Left lobe of liver (tissue), 2 donors: ENCODE data around the gene CEBPB. TPM values are rescaled to one million over a fixed set of nuclear protein-coding genes. Genes with fewer than 3 reads are reported as not detected.
A peak's percentile ranks its signal among the peaks of the same experiment; 100 is the strongest.
"Not testable (repeated sequence)": the region's sequence is repeated elsewhere in the genome, so short reads cannot be mapped to it uniquely, and the experiment has no call there.

Source experiments
- ATAC-seq: fragments of 200-7000 bp; cut with Tn5 transposase; one replicate; pipeline ENCODE4 v1.9.1; 2020; ENCODE audit warnings: mild to moderate bottlenecking, moderate library complexity
- DNase-seq: peaks from one replicate; pipeline ENCODE4 v3.0.0-alpha.2; 2020; ENCODE audit warnings: low spot score
- total RNA-seq: library from RNA; stranded (reverse); gene quantifications from one replicate; pipeline ENCODE4 v1.2.1, GENCODE V29; 2021
- donor health status: DM: no; HTN: no; CAD: no; lungs with moderate emphysema.
- donor health status: DM: no; HTN: yes; CAD: no.

CEBPB gene
- total RNA-seq, 1 donor from 2014 or later: 215 TPM

DNA sequence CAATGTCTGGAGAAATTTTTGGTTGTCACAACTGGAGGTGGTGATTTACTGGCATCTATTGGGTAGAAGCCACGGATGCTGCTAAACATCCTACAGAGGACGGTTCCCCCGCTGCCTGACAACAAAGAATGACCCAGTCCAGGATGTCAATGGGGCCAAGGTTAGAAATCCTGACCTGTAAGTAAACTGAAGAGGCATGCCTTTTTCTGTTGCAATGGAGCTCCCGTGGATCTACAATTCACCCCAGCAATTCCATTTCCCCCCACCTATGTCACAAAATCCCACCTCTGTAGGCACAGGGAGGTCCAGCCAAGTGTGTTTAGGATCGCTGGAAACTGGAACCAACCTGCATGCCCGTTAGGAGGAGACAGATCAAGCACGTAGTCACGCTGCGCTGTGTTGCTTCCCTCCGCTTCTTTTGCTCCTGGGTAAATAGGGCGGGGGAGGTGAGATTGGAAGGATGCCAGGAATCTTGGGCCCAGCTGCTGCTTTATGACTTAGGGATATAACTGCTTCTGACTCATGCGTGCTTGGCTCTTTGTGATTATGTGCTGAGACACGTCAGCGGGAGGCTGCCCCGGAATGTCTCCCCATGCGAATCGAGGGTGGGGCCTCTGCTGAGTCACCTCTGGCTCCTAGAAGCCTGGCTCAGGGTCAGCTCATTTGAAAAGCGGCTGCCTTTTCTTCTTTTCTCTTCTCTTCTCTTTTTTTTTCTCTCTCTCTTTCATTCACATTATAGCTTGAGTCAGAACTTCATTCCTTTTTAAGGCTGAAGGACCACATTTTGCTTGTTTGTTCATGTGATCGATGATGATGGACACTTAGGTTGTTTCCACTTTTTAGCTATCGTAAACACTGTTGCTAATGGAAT lies 24.7 kb upstream of the CEBPB start:
- DNase-seq (peak; percentile 91), ATAC-seq (peak; percentile 90)

DNA sequence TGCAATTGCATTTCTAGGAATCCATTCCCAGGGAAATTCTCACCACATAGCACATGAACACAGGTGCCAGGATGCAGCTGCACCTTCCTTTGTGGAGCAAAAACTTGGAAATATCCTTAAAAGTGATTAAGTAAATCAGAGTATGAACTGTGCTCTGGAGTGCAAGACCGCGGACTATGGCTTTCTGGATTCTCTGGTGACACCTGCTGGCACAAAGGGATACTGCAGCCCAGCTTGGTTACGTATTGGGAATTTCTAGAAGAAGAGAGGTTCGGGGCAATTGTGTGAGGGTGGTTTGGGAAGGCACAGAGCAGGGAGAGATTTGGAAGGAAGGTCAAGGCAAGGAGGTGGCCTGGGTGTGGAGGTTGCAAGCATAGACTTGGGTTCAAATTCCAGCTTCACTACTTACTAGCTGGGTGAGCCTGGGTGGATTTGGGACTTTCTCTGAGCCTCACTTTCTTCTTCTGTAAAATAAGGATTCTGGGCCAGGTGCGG lies 21.3 kb upstream of the CEBPB start:
- peak; percentile 82 for DNase-seq

DNA sequence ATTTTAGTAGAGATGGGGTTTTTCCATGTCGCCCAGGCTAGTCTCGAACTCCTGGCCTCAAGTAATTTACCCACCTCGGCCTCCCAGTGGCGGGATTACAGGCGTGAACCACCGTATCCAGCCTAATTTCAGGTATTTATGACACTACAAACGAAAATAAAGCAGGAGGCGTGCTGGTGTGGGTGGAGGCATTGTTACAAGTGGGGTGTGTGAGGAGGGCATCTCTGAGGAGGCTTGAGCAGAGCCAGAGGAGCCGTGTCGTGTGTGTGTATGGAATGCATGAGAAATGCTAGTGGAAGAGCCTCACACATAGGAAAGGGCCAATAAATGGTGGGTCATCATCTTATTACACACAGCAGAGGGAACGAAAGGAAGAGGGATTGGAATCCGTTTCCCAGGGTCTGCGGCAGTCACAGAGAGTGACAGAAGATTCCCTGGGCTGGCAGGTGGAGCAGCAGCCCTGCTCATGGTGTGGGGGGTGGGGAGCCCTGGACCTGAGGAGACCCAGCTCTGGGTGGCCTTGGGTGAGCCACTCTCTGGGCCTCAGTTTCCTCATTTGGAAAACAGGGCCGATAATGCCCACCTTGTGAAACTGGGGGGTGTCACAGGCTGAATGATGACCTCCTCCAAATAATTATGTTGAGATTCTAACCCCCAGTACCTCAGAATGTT lies 19.9 kb upstream of the CEBPB start:
- no peak for ATAC-seq
- no peak for DNase-seq

More for the DNA sequence above, 21.3 kb upstream of the CEBPB start:
- peak; percentile 59 for ATAC-seq

DNA sequence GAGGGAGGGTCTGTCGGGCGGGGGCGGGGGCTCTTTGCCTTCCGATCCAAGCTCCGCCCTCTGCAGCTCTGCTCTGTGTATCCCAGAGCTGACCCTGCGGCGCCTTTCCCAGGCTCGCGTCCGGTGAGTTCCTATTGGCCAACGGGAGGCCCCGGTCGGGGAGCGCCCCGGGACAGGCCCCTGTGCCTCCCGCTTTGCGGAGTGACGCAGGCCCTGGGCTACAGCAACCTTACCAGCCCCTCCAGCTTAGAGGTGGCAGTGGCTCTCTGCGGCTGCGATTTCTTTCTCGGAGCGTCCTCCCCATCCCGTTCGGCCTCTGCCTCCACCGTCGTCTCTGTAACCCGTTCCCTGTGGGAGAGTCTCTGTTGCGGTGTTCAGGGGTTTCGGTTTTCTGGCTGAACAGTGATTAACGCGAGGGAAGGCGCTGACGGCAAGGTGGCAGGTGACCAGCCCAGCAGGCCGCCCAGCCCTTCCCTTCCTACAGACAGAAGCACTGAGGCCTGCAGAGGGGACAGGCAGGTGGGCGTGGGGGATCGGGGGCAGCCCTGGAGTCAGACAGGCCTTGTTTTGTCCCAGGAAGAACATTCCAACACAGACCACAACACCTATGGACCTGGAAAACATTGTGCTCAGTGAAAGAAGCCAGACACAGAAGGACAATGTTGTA lies 18.1 kb upstream of the CEBPB start:
- ATAC-seq (peak; percentile 94), DNase-seq (peak; percentile 94)

DNA sequence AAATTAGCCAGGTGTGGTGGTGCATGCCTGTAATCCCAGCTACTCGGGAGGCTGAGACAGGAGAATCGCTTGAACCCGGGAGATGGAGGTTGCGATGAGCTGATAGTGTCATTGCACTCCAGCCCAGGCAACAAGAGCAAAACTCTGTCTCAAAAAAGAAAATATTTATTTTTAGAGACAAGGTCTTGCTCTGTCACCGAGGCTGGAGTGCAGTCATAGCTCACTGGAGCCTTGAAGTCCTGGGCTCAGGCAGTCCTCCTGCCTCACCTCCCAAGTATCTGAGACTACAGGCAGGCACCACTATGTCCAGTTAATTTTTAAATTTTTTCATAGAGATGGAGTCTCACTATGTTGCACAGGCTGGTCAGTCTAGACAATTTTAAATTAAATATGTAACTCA lies 16.2 kb upstream of the CEBPB start:
- ATAC-seq (no peak), DNase-seq (no peak)

DNA sequence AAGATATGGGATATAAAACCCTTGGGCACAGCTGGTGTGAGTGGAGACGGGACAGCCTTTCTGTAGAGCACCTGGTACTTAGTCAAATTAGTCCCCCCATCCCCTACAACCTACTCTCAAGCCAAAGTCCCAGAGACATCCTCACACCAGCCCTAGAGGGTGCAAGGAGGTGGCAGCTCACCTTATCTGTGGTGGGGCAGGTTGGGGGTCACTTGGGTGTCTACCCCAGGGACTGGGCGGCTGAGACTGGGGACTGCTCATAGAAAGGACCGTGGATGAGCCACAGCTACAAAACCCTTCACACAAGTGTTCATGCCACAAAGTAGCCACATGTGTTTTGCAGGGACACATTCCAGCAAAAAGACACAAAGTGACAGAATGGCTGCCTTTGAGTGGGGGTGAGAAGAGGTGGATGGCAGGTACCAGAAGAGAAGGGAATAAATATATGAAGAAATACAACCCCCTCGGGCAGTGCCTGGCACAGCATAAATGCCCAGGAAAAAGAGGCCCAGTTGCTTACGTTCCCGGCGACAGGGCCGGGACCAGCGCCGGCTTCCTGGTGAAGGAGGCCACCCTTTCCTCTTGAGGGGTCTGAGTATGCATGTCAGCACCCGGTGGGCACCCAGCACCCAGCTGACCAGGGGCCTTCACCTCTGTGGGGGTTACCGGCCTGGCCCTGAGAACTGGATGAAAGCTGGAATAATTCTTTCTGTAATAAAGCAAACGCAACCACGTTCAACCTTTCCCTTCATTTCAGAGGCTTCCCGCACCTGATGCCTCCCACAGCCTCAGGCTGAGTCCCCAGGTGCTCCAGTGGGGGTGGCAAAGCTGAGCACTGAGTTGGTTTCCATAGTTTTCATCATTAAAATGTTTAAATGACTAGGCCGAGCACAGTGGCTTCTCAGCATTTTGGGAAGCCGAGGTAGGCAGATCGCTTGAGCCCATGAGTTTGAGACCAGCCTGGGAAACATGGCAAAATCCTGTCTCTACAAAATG lies 14.4 kb upstream of the CEBPB start:
- DNase-seq (no peak), ATAC-seq (no peak)

DNA sequence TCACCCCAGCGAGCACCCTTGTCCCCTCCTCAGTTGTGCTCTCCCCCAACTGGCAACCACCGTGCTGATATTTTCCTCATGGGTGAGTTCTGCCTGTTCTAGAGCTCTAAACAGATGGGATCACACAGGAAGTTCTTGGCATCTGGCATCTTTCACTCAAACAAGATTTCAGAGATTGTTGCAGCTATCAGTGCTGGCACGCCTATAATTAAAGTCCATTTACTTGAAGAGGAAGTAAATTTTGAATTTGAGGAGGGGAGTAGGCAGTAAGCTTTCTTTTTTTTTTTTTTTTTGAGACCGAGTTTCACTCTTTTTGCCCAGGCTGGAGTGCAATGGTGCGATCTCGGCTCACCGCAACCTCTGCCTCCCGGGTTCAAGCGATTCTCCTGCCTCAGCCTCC lies 12.0 kb upstream of the CEBPB start:
- not testable (repeated sequence) for ATAC-seq, DNase-seq

DNA sequence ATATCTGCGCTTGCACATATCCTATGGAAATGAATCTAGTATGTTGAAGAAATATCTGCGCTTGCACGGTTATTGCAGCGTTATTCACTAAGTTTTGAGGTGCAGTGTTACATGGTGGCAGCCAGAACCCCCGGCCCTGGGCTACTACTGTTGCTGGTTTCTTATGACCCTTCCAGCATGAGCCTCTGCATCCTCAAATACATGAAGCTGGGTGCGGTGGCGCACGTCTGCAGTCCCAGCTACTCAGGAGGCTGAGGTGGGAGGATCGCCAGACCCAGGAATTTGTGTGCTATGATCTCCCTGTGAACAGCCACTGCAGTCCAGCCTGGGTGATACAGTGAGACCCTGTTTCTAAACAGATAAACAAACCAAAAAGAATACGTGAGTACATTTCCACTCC lies 9.3 kb upstream of the CEBPB start:
- ATAC-seq (no peak), DNase-seq (no peak)

DNA sequence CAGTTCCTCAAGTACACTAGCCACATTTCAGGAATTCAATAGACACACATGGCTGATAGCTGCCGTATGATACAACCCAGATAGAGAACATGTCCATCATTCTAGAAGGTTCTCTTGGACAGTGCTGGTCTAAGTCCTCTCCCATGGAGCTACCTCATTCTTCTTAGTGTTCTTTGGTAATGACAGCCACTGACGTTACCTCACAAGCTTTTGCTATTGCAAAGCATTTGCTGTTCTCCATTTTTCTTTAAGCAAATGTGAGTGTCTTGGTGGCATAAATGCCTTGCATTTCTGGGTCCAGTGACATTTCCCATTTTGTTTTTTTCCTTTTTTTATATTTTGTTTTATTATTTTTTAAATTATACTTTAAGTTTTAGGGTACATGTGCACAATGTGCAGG lies 8.3 kb upstream of the CEBPB start:
- no peak for ATAC-seq

DNA sequence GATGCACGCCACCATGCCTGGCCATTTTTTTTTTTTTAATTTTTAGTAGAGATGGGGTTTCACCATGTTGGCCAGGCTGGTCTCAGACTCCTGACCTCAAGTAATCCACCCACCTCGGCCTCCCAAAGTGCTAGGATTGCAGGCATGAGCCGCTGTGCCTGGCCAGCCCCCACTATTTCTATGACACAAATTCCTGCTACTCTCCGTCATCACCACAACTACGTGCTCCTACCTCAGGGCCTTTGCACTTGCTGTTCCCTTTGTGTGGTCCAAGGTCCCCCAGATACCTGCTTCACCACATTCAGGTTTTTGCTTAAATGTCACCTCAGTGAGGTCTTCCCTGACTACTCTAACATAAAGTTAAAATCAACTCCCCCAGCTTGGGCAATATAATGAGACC lies 5.2 kb upstream of the CEBPB start:
- no peak for ATAC-seq

More for the DNA sequence above, 8.3 kb upstream of the CEBPB start:
- DNase-seq: no peak

DNA sequence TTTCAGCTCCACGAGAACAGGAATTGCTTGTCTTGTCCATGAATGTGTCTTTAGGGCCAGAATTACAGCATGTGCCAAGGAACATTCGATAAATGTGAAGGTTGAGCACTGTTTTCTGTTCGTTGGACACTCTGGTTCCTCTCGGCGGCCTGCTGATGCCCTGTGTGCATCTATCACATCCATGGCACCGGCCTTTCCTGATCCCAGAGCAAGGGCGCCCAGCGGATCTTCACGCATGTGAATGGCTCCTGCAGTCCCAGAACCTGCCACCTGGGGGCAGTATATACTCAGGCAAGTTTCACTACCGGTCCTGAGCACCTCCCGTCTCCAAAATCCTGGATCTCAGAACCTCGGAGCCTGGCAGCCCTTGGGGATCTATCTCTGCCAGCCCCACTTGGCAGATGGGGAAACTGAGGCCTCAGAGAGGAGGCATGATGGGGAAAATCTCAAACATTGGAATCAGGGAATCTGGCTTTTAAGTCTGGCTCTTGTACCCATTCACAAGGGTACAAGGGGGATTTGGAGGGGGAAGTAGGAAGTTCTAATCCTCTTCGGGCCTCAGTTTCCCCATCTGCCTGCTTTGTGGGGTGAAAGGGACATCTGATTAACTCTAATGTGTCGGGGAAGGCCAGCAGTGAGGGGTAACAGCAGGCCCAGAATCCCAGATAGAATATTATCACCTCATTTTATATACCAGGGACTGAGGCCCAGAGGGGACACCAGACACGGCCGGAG lies 4.3 kb upstream of the CEBPB start:
- DNase-seq: peak; percentile 95
- ATAC-seq: peak; percentile 27

More for the DNA sequence above, 5.2 kb upstream of the CEBPB start:
- no peak for DNase-seq

DNA sequence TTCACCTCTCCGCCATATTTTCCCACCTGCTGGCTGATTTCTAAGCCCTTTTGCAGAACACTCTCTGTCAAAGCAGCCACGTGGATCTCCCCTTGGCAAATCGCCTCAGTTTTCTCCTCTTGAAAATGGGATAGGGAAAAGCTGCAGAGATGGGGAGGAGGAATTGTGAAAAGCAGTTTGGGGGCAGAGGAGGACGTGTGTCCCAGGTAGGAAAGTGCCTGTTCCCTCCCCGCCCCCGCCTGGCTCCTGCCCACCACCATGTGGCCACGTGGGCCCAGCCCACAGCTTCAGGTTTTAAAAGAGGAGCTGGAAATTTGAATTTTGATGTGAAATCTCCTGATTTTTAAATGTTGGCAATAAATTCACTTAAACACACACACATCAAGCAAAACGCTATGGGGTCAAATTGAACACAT lies 3.6 kb upstream of the CEBPB start:
- ATAC-seq (no peak), DNase-seq (peak; percentile 69)

DNA sequence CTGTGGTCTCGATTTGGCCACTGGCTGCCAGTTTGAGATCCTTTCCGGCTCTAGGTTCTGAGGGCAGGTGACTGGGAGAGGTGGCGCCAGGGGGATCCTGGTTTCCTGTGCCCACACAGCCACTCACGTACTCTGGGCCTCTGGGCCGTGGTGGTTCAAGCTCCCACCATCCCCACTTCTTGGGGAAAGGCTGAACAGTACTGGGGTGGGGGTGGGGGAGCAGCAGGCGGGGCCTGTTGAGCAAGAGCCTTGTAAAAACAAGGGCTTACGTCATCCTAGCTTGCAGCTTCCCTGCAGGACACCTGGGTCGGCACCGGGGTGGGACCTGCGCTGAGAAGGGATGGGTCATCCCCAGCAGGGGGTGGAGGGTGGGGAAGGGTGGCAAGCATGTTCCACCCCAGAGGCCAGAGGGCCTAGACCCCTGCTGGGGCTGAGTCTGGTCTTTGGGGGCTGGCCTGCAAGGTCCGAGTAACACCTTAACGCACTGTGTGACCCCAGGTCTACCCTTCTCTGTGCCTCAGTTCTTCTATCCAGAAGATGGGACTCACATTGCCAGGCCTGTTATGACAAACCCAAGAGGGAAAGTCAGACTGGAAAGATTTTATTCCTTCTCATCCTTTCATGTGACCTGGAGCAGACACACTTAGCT lies 3.1 kb upstream of the CEBPB start:
- DNase-seq: peak; percentile 86
- peak; percentile 10 for ATAC-seq

DNA sequence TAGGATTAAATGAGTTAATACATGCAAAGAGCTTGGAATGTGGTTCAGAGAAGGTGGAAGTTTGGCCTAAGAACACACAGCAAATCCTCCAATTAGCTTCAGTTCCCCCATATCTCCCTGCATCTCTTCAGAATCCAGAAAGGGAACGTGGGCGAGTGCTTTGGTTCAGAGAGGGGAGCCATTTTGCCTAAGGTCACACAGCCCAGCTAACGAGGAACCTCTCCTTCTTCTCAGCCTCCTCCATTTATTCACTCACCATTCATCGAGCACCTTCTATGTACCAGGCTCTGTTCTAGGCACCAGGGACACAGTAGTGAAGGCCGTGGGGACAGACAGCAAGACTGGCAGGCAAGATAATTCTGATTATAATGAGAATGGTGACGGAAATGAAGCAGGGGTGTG lies 2.3 kb upstream of the CEBPB start:
- no peak for ATAC-seq
- DNase-seq: peak; percentile 46

DNA sequence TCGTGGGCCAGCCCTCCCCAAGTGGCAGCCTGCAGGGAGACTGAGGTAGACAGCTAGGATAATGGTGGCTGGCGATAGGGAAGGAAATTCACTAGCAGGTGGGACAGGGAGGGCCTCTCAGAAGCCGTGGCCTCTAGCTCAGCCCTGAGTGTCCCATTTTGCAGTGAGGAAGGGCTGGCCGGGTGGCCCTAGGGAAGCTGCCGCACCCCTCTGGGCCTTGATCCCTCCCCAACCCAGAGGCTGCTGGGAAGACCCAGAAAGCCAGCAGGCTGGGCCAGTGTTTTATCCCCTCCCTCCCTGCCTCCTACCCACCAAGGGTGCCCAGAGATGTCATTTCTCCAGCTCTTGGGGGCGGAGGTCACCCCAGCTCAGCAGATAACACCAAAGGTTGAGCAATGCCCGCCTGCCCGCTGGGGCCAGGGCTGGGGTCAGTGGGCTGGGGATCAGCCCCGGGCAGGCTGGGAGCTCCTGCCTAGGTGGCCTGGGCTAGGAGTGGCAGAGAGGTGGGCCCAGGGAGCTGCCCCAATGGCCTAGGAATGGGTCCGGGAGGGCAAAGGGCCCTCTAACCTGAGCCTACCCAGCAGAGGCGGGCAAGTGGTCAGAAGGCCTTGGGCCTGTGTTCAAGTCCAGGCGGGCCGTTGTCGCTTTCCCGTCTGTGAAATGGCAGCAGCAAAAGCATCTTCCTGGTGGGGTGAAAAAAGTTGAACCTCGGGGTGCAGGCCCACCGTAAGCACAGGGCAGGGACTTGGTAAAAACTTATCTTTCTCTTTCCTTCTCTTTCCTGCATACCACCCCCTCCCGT lies 1.6 kb upstream of the CEBPB start:
- ATAC-seq (peak; percentile 54), DNase-seq (peak; percentile 98)

DNA sequence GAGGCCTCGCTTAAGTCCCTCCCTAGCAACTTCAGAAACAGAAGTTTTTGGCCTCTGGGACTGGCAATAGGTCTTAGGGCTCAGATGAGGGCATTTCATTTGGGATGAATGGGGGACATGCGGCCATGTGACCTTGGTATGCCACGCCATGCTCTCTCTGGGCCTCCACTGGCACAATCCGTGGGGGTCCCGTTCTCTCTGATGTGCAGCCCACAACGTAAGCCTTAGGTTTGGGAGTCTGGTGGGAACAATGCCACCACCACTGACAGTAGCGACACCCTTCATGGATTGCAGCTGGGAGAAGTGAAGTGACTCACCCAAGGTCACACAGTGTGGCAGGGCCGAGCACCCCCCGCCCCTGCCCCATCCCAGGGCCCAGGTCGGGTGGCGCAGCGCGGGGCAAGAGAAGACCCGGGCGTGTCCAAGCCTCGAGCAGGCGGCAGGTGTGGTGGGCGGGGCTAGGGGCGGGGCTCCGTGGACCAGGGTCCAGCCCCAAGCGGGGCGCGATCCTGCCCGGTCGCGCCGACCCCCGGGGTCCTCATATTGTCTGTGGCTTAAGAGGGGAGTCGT lies 864 bp upstream of the CEBPB start:
- DNase-seq: peak; percentile 90
- peak; percentile 46 for ATAC-seq

DNA sequence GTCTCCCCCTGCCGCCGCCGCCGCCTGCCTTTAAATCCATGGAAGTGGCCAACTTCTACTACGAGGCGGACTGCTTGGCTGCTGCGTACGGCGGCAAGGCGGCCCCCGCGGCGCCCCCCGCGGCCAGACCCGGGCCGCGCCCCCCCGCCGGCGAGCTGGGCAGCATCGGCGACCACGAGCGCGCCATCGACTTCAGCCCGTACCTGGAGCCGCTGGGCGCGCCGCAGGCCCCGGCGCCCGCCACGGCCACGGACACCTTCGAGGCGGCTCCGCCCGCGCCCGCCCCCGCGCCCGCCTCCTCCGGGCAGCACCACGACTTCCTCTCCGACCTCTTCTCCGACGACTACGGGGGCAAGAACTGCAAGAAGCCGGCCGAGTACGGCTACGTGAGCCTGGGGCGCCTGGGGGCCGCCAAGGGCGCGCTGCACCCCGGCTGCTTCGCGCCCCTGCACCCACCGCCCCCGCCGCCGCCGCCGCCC lies 474 bp downstream of the CEBPB start:
- DNase-seq: no peak
- peak; percentile 0 for ATAC-seq
